Common myeloid progenitor, CD34-positive (primary cell): Measurements from ENCODE around the gene CHD1L.

ENCODE experiments used
- CTCF ChIA-PET: fragments of 350-600 bp; sonication (Branson Sonifier 250); formaldehyde crosslinking; loops from one replicate; lab custom pipeline; 2021; ENCODE audit warnings: antibody characterized with exemption; lab: Charles Lee
- POLR2A ChIA-PET: fragments of 350-600 bp; sonication (Branson Sonifier 250); formaldehyde crosslinking; loops from one replicate; lab custom pipeline; 2021; ENCODE audit warnings: antibody characterized with exemption; lab: Charles Lee
- DNase-seq, 3 donors: peaks; one replicate each; pipeline versions ENCODE4 v3.0.0 to v3.0.0-alpha.2; 2013
- H3K27ac ChIP-seq, 2 experiments: 1 replicate in 1 of 2; 2 replicates in 1 of 2; pipeline ENCODE4 v1.7.0; 2013; ENCODE audit warnings: inconsistent platforms in 2 of 2, low read length in 2 of 2, mild to moderate bottlenecking in 2 of 2, low read depth in 1 of 2, moderate library complexity in 1 of 2; ENCODE audit not compliant: severe bottlenecking in 2 of 2, insufficient read depth in 1 of 2, poor library complexity in 1 of 2
- H3K27me3 ChIP-seq, 5 experiments: replicated peaks in 2 of 5; 1 replicate in 3 of 5; 2 replicates in 2 of 5; pipeline versions ENCODE4 v1.6.1 to v1.7.0; 2013; ENCODE audit warnings: low read length in 4 of 5, mild to moderate bottlenecking in 2 of 5, moderate library complexity in 2 of 5, inconsistent platforms in 1 of 5; ENCODE audit not compliant: insufficient read depth in 5 of 5, control insufficient read depth in 4 of 5
- H3K36me3 ChIP-seq, 4 experiments: 1 replicate in 2 of 4; 2 replicates in 2 of 4; pipeline versions ENCODE4 v1.6.1 to v1.7.0; 2013; ENCODE audit warnings: low read length in 3 of 4, control low read depth in 1 of 4, mild to moderate bottlenecking in 1 of 4; ENCODE audit not compliant: control insufficient read depth in 4 of 4, insufficient read depth in 4 of 4
- H3K4me1 ChIP-seq, 4 experiments: 1 replicate in 3 of 4; 2 replicates in 1 of 4; pipeline versions ENCODE4 v1.6.1 to v1.7.1; 2013; ENCODE audit warnings: low read length in 3 of 4, mild to moderate bottlenecking in 3 of 4, control low read depth in 1 of 4, inconsistent platforms in 1 of 4, moderate library complexity in 1 of 4; ENCODE audit not compliant: control insufficient read depth in 4 of 4, insufficient read depth in 4 of 4; ENCODE audit errors: control extremely low read depth in 1 of 4
- H3K4me3 ChIP-seq, 7 experiments: 1 replicate in 4 of 7; 2 replicates in 3 of 7; pipeline versions ENCODE4 v1.5.1 to v1.7.0; 2013; ENCODE audit warnings: mild to moderate bottlenecking in 7 of 7, low read length in 6 of 7, moderate library complexity in 6 of 7, inconsistent platforms in 2 of 7, low read depth in 2 of 7, control low read depth in 1 of 7; ENCODE audit not compliant: insufficient read depth in 4 of 7, control insufficient read depth in 1 of 7; ENCODE audit errors: extremely low read depth in 1 of 7
- H3K9me3 ChIP-seq, 5 experiments: 1 replicate in 4 of 5; 2 replicates in 1 of 5; pipeline versions ENCODE4 v1.6.1 to v1.7.1; 2013; ENCODE audit warnings: low read length in 4 of 5, mild to moderate bottlenecking in 2 of 5, inconsistent platforms in 1 of 5, low read depth in 1 of 5, moderate library complexity in 1 of 5; ENCODE audit not compliant: control insufficient read depth in 4 of 5, insufficient read depth in 2 of 5; ENCODE audit errors: control extremely low read depth in 1 of 5
- WGBS: methylation state at CpG from one replicate; pipeline ENCODE4 v1.1.5; 2013; ENCODE audit not compliant: insufficient coverage; 5-methylcytosine and 5-hydroxymethylcytosine counted together

The CHD1L gene

GRCh38 chr1:147245129-147245528, 2.6 kb downstream of the CHD1L start:
- Histone ChIP-seq H3K27me3 (no peaks in the 10 kb centered on the region), H3K4me1 (peaks cover 16 to 52% (median 35%) of the 10 kb centered on the region in 4 experiments), H3K4me3 (peak overlapping the region in 3 of 7 experiments; percentile 1 to 32 (median 19)), H3K9me3 (no peaks in the 10 kb centered on the region), H3K27ac (no peak overlapping the region), H3K36me3 (peaks cover 0 to 8% (median 0%) of the 10 kb centered on the region in 4 experiments)
- 94% methylated on average over 5 of the region's 6 CpGs for WGBS
- ChIA-PET POLR2A (no interaction called here), CTCF (interaction anchor here (1.0 to 1.3 kb wide), 2 partner anchors 9 to 72 kb away, joined by 3 to 4 read pairs; no protein-coding TSS in a partner anchor)
- DNase-seq = no peak

- Histone ChIP-seq H3K4me3 (peak overlapping the region in 1 of 7 experiments; percentile 32), H3K36me3 (peaks cover 0 to 8% (median 0%) of the 10 kb centered on the region in 4 experiments), H3K27me3 (no peaks in the 10 kb centered on the region), H3K4me1 (peaks cover 16 to 56% (median 37%) of the 10 kb centered on the region in 4 experiments), H3K9me3 (no peaks in the 10 kb centered on the region), H3K27ac (no peak overlapping the region)
- 76% methylated on average over 3 of the region's 3 CpGs for WGBS
- peak in 2 of 3 donors; percentile 28 to 51 for DNase-seq
- ChIA-PET POLR2A (no interaction called here), CTCF (interaction anchor here (1.0 kb wide), 1 partner anchor 10 kb away, joined by 3 read pairs; no protein-coding TSS in a partner anchor)
Observed at GRCh38 chr1:147245586-147246021, 3.1 kb downstream of the CHD1L start.

- Histone ChIP-seq H3K4me1 (peaks cover 16 to 58% (median 37%) of the 10 kb centered on the region in 4 experiments), H3K36me3 (peaks cover 0 to 8% (median 0%) of the 10 kb centered on the region in 4 experiments), H3K27ac (peak overlapping the region in 1 of 2 experiments; percentile 64), H3K27me3 (no peaks in the 10 kb centered on the region), H3K9me3 (no peaks in the 10 kb centered on the region), H3K4me3 (peak overlapping the region in 1 of 7 experiments; percentile 38)
- peak in 1 of 3 donors; percentile 14 for DNase-seq
- ChIA-PET CTCF (no interaction called here), POLR2A (no interaction called here)
- no CpG with 5 or more reads among the region's 2 CpGs for WGBS
Observed at GRCh38 chr1:147246044-147246690, 3.7 kb downstream of the CHD1L start.

GRCh38 chr1:147246910-147247655, 4.6 kb downstream of the CHD1L start:
- Histone ChIP-seq H3K36me3 (peaks cover 0 to 11% (median under 1%) of the 10 kb centered on the region in 4 experiments), H3K9me3 (no peaks in the 10 kb centered on the region), H3K27ac (peak overlapping the region in 1 of 2 experiments; percentile 64), H3K4me3 (peak overlapping the region in 3 of 7 experiments; percentile 17 to 38 (median 35)), H3K27me3 (no peaks in the 10 kb centered on the region), H3K4me1 (peaks cover 16 to 52% (median 35%) of the 10 kb centered on the region in 4 experiments)
- peak in 2 of 3 donors; percentile 54 to 61 for DNase-seq
- ChIA-PET CTCF (no interaction called here), POLR2A (no interaction called here)
- WGBS = 55% methylated on average over 2 of the region's 2 CpGs

GRCh38 chr1:147247656-147248238, 5.3 kb downstream of the CHD1L start:
- CTCF ChIA-PET = no interaction called here
- Histone ChIP-seq H3K36me3 (peaks cover 0 to 17% (median 3%) of the 10 kb centered on the region in 4 experiments), H3K27ac (peak overlapping the region in 1 of 2 experiments; percentile 64), H3K27me3 (no peaks in the 10 kb centered on the region), H3K9me3 (no peaks in the 10 kb centered on the region), H3K4me1 (peaks cover 14 to 50% (median 33%) of the 10 kb centered on the region in 4 experiments), H3K4me3 (peak overlapping the region in 1 of 7 experiments; percentile 24)
- 93% methylated on average over 2 of the region's 4 CpGs for WGBS
- no peak for DNase-seq
- POLR2A ChIA-PET = no interaction called here

GRCh38 chr1:147252540-147252939, 10.1 kb downstream of the CHD1L start:
- no peak overlapping the region for H3K4me3 ChIP-seq
- ChIA-PET CTCF (interaction anchor here (0.9 to 2.0 kb wide), 4 partner anchors 9 to 81 kb away, joined by 3 to 5 read pairs (median 4); no protein-coding TSS in a partner anchor), POLR2A (no interaction called here)
- WGBS = 97% methylated on average over 9 of the region's 9 CpGs
- H3K36me3 ChIP-seq = peaks cover 4 to 43% (median 20%) of the 10 kb centered on the region in 4 experiments
- DNase-seq = no peak
- peaks cover 0 to 14% (median 6%) of the 10 kb centered on the region in 4 experiments for H3K4me1 ChIP-seq
- no peaks in the 10 kb centered on the region for H3K9me3 ChIP-seq
- H3K27ac ChIP-seq = no peak overlapping the region
- no peaks in the 10 kb centered on the region for H3K27me3 ChIP-seq
